Measurements from ENCODE around the gene SUPT4H1.
A peak's percentile ranks its signal among the peaks of the same experiment; 100 is the strongest.

SUPT4H1 gene

GRCh38 chr17:58365185-58365979, 13.4 kb upstream of the SUPT4H1 start:
- DNase-seq (ENCODE audit: low spot score), result no peak
- no peak for FAIRE-seq

GRCh38 chr17:58364270-58364942, 12.4 kb upstream of the SUPT4H1 start:
- no peak for FAIRE-seq
- DNase-seq (ENCODE audit: low spot score), result no peak

GRCh38 chr17:58363457-58364185, 11.6 kb upstream of the SUPT4H1 start:
- no peak for DNase-seq (ENCODE audit: low spot score)

GRCh38 chr17:58362368-58363014, 10.5 kb upstream of the SUPT4H1 start:
- no peak for DNase-seq (ENCODE audit: low spot score)

More at GRCh38 chr17:58363457-58364185, 11.6 kb upstream of the SUPT4H1 start:
- peak; percentile 44 for FAIRE-seq

GRCh38 chr17:58360296-58361063, 8.5 kb upstream of the SUPT4H1 start:
- FAIRE-seq (peak; percentile 40), DNase-seq (ENCODE audit: low spot score) (no peak)

More at GRCh38 chr17:58362368-58363014, 10.5 kb upstream of the SUPT4H1 start:
- no peak for FAIRE-seq

GRCh38 chr17:58358408-58359172, 6.6 kb upstream of the SUPT4H1 start:
- DNase-seq (ENCODE audit: low spot score), result no peak
- no peak for FAIRE-seq

- FAIRE-seq, result peak; percentile 83
- no peak for DNase-seq (ENCODE audit: low spot score)
These were observed 5.6 kb upstream of the SUPT4H1 start for GRCh38 chr17:58357312-58358297.

- FAIRE-seq, result no peak
These were observed 4.2 kb upstream of the SUPT4H1 start for GRCh38 chr17:58356231-58356630.

GRCh38 chr17:58354541-58355216, 2.7 kb upstream of the SUPT4H1 start:
- DNase-seq (ENCODE audit: low spot score) (no peak), FAIRE-seq (no peak)

More at GRCh38 chr17:58356231-58356630, 4.2 kb upstream of the SUPT4H1 start:
- DNase-seq (ENCODE audit: low spot score), result no peak

- FAIRE-seq (no peak), DNase-seq (ENCODE audit: low spot score) (no peak)
These were observed 1.4 kb upstream of the SUPT4H1 start for GRCh38 chr17:58353389-58353825.

- no peak for FAIRE-seq
These were observed 791 bp upstream of the SUPT4H1 start for GRCh38 chr17:58352596-58353388.

GRCh38 chr17:58351182-58351581, 819 bp downstream of the SUPT4H1 start:
- DNase-seq (ENCODE audit: low spot score) (no peak), FAIRE-seq (no peak)

More at GRCh38 chr17:58352596-58353388, 791 bp upstream of the SUPT4H1 start:
- peak; percentile 55 for DNase-seq (ENCODE audit: low spot score)

GRCh38 chr17:58348038-58348437, 4.0 kb downstream of the SUPT4H1 start:
- DNase-seq (ENCODE audit: low spot score), result no peak
- FAIRE-seq, result no peak

- DNase-seq (ENCODE audit: low spot score), result no peak
- no peak for FAIRE-seq
These were observed 6.5 kb downstream of the SUPT4H1 start for GRCh38 chr17:58345500-58345899.

- FAIRE-seq, result no peak
- DNase-seq (ENCODE audit: low spot score), result no peak
These were observed 7.2 kb downstream of the SUPT4H1 start for GRCh38 chr17:58344791-58345157.

- DNase-seq (ENCODE audit: low spot score) (no peak), FAIRE-seq (no peak)
These were observed 7.8 kb downstream of the SUPT4H1 start for GRCh38 chr17:58344047-58344790.

- FAIRE-seq (no peak), DNase-seq (ENCODE audit: low spot score) (no peak)
These were observed 8.9 kb downstream of the SUPT4H1 start for GRCh38 chr17:58343131-58343530.
